GM21367 (cell line): Measurements from ENCODE around the gene IL27RA.

Source experiments
- ATAC-seq: cut with Tn5 transposase; IDR thresholded peaks from one replicate; pipeline ENCODE4 v1.9.1; 2021; ENCODE audit not compliant: unreplicated experiment

Gene IL27RA

GRCh38 chr19:14056741-14057356 is 25.3 kb downstream of the IL27RA start:
- ATAC-seq, result no peak

GRCh38 chr19:14058182-14059092 is 26.9 kb downstream of the IL27RA start:
- no peak for ATAC-seq

- ATAC-seq, result no peak
These were observed 27.5 kb downstream of the IL27RA start for GRCh38 chr19:14059093-14059480.

GRCh38 chr19:14059652-14060155 is 28.1 kb downstream of the IL27RA start:
- no peak for ATAC-seq

- ATAC-seq, result no peak
These were observed 29.7 kb downstream of the IL27RA start for GRCh38 chr19:14061081-14061749.

GRCh38 chr19:14061751-14062557 is 30.4 kb downstream of the IL27RA start, which contains the start of gene PALM3:
Gene PALM3 (minus strand): TSS chr19:14062076. CDS start chr19:14061980, 96 bp downstream.
- no peak for ATAC-seq

DNA sequence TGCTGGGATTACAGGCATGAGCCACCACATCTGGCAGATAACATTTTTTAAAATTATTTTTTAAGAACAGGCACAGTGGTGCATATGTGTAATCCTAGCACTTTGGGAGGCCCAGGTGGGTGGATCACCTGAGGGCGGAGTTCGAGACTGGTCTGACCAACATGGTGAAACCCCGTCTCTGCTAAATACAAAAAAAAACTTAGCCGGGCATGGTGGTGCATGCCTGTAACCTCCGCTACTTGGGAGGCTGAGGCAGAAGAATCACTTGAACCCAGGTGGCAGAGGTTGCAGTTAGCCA is 30.9 kb downstream of the IL27RA start:
- no peak for ATAC-seq

DNA sequence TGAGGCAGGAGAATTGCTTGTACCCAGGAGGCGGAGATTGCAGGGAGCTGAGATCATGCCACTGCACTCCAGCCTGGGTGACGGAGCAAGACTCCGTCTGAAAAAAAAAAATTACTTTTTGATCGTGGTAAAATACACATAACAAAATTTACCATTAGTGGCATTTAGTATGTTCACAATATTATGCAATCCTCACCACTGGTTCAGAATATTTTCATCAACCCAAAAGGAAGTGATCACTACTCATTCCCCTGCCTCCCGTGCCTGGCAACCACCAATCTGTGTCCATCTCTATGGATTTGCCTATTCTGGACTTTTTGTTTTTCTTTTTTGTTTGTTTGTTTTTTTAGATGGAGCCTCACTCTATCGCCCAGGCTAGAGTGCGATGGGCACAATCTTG is 31.5 kb downstream of the IL27RA start:
- ATAC-seq, result no peak

DNA sequence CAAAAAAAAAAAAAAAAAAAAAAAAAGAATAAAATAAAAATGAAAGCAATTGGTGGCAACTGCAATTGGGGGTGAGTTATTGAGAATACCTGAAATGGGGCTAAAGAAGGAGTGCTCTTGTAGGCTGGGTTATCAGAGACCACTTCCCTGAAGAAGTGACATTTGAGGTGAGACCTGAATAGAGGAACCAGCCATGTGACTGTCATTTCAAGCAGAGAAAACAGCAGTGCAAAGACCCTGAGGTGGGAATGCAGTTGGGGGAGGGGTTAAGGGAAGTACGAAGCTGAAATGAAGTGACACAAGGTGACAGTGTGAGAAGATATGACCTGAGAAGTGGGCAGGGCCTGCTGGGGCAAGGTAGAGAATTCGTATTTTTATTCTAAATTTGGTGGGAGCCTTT is 34.6 kb downstream of the IL27RA start:
- ATAC-seq, result no peak

- no peak for ATAC-seq
These were observed 38.9 kb downstream of the IL27RA start for GRCh38 chr19:14070268-14071050.

GRCh38 chr19:14072535-14073260 is 41.1 kb downstream of the IL27RA start, which contains the start of gene MISP3:
Gene MISP3 (plus strand): TSS chr19:14072786. CDS start chr19:14073310, 524 bp downstream.
- ATAC-seq, result no peak

GRCh38 chr19:14073261-14073924 is 41.8 kb downstream of the IL27RA start:
- ATAC-seq, result no peak

- ATAC-seq, result no peak
These were observed 42.6 kb downstream of the IL27RA start for GRCh38 chr19:14073925-14074838.

- ATAC-seq, result no peak
These were observed 46.8 kb downstream of the IL27RA start for GRCh38 chr19:14078411-14078810.

GRCh38 chr19:14080887-14081796 is 49.6 kb downstream of the IL27RA start:
- ATAC-seq, result peak; percentile 62

DNA sequence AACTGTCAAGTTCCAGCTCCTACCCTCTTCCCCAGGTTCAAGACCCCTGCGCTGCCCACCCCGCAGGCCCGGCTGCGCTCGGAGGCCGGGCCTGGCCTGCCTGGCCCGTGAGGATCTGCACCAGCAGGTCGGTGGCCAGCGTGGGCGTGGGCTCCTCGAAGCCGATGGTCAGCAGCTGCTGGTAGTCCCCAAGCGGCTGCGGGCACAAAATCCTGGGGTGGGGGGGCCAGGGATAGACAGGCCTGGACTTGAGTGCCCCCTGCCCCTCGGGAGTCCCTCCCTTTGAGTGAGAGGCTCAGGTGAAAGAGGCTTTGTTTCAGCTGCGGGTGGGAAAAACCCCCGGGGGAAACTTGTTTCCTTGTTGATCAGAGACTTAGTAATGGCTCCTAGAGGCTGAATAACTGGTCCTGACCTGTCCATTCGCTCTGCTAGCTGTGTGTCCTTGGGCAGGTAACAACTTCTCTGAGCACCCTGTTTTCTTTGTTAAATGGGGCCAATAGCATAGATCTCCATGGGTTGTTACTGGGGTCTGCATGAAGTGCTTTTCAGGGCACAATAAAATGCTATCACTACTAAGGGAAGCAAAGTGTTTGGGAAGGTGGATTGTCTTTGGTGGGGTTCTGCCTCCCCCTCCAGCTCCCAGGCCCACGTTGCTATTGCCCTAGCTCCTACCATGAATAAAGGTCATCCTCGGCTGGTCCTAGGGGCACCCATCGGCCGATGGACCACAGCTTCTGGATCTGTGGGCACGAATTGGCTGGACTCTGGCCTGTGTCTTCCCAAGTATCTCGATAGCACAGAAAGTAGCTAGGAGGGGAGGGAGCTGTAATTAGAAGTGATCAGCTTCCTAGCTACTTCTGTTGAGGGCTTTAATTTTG is 50.5 kb downstream of the IL27RA start:
- no peak for ATAC-seq
